DND-41 (cell line): ENCODE data around the gene MARVELD1.
"Not testable (repeated sequence)": the region's sequence is repeated elsewhere in the genome, so short reads cannot be mapped to it uniquely, and the experiment has no call there.

Experiments used
- ATAC-seq: fragments of 200-7000 bp; cut with Tn5 transposase; 3 replicates; pipeline ENCODE4 v1.9.1; 2021; ENCODE audit warnings: low read depth; ENCODE audit not compliant: insufficient read depth
- DNase-seq: peaks from one replicate; pipeline ENCODE4 v3.0.0-alpha.2; 2020
- H2AFZ ChIP-seq: 2 replicates; pipeline ENCODE4 v1.6.0; 2012; ENCODE audit warnings: low read depth, low read length
- H3K27ac ChIP-seq: 2 replicates; pipeline ENCODE4 v1.5.1; 2012; ENCODE audit warnings: low read length, inconsistent platforms
- H3K27me3 ChIP-seq: fragments of 200-600 bp; sonication (generic); 2 replicates; pipeline ENCODE4 v1.6.0; 2012; ENCODE audit warnings: low read length, mild to moderate bottlenecking, inconsistent platforms; ENCODE audit not compliant: insufficient read depth, poor library complexity
- H3K36me3 ChIP-seq: 2 replicates; pipeline ENCODE4 v1.5.1; 2012; ENCODE audit warnings: low read length, inconsistent platforms; ENCODE audit not compliant: insufficient read depth
- H3K4me1 ChIP-seq: 2 replicates; pipeline ENCODE4 v1.5.1; 2012; ENCODE audit warnings: mild to moderate bottlenecking, low read length; ENCODE audit not compliant: insufficient read depth
- H3K4me2 ChIP-seq: 2 replicates; pipeline ENCODE4 v1.6.0; 2012; ENCODE audit warnings: mild to moderate bottlenecking, moderate library complexity, low read length, inconsistent platforms; ENCODE audit not compliant: insufficient read depth
- H3K4me3 ChIP-seq, 2 experiments: fragments of 200-600 bp in 1 of 2; shearing (Covaris generic) in 1 of 2; 2 replicates each; pipeline ENCODE4 v1.5.1; 2012 to 2016; ENCODE audit warnings: inconsistent platforms in 2 of 2, low read length in 2 of 2, mild to moderate bottlenecking in 2 of 2, low read depth in 1 of 2, moderate library complexity in 1 of 2
- H3K79me2 ChIP-seq: 2 replicates; pipeline ENCODE4 v1.6.0; 2012; ENCODE audit warnings: low read length, inconsistent platforms; ENCODE audit not compliant: insufficient read depth
- H3K9ac ChIP-seq: 2 replicates; pipeline ENCODE4 v1.6.0; 2012; ENCODE audit warnings: low read depth, mild to moderate bottlenecking, inconsistent platforms, low read length, moderate library complexity
- H3K9me3 ChIP-seq: 2 replicates; pipeline ENCODE4 v1.5.1; 2012; ENCODE audit warnings: low read length, moderate library complexity, mild to moderate bottlenecking, inconsistent platforms; ENCODE audit not compliant: insufficient read depth, severe bottlenecking
- H4K20me1 ChIP-seq: 2 replicates; pipeline ENCODE4 v1.6.0; 2012; ENCODE audit warnings: low read length; ENCODE audit not compliant: insufficient read depth
- CTCF ChIP-seq: IDR thresholded peaks from 2 replicates; pipeline ENCODE4 v1.5.1; 2012; ENCODE audit warnings: borderline replicate concordance, low read length, moderate library complexity, mild to moderate bottlenecking; ENCODE audit not compliant: poor library complexity, severe bottlenecking; ENCODE audit errors: extremely low read depth
- EZH2 ChIP-seq: IDR thresholded peaks from 3 replicates; pipeline ENCODE4 v1.6.1; 2012; ENCODE audit warnings: borderline replicate concordance, low read depth, mild to moderate bottlenecking, moderate library complexity, low read length, inconsistent platforms; ENCODE audit not compliant: severe bottlenecking

MARVELD1 gene

GRCh38 chr10:97683556-97684367 is 29.8 kb upstream of the MARVELD1 start:
- Histone ChIP-seq H4K20me1 (no peaks in the 10 kb centered on the region), H3K9ac (no peak overlapping the region), H3K27ac (no peak overlapping the region), H3K4me1 (peaks cover 29% of the 10 kb centered on the region), H3K79me2 (no peaks in the 10 kb centered on the region), H2AFZ (no peak overlapping the region), H3K27me3 (no peaks in the 10 kb centered on the region), H3K9me3 (no peaks in the 10 kb centered on the region), H3K4me2 (no peak overlapping the region), H3K36me3 (no peaks in the 10 kb centered on the region), H3K4me3 (no peak overlapping the region)
- ATAC-seq (no peak), DNase-seq (no peak)
- TF ChIP-seq EZH2 (no peak), CTCF (no peak)

GRCh38 chr10:97684368-97684713 is 29.2 kb upstream of the MARVELD1 start:
- not testable (repeated sequence) for H3K4me3 ChIP-seq, H4K20me1 ChIP-seq, H3K79me2 ChIP-seq, H3K9ac ChIP-seq, H2AFZ ChIP-seq, DNase-seq, H3K27ac ChIP-seq, ATAC-seq, H3K9me3 ChIP-seq, H3K27me3 ChIP-seq, H3K36me3 ChIP-seq, H3K4me2 ChIP-seq
- H3K4me1 ChIP-seq: peaks cover 29% of the 10 kb centered on the region

- Histone ChIP-seq H3K79me2 (no peaks in the 10 kb centered on the region), H4K20me1 (no peaks in the 10 kb centered on the region), H3K9me3 (no peaks in the 10 kb centered on the region), H3K4me2 (no peak overlapping the region), H3K36me3 (no peaks in the 10 kb centered on the region), H3K4me1 (peaks cover 29% of the 10 kb centered on the region), H3K4me3 (no peak overlapping the region), H3K27me3 (no peaks in the 10 kb centered on the region), H3K27ac (no peak overlapping the region), H3K9ac (no peak overlapping the region), H2AFZ (no peak overlapping the region)
- TF ChIP-seq CTCF: no peak
- TF ChIP-seq EZH2: no peak
- DNase-seq (no peak), ATAC-seq (no peak)
Observed at GRCh38 chr10:97684866-97685394, 28.6 kb upstream of the MARVELD1 start.

GRCh38 chr10:97685395-97685958 is 28.1 kb upstream of the MARVELD1 start:
- no peaks in the 10 kb centered on the region for H3K79me2 ChIP-seq

More at GRCh38 chr10:97685395-97685958, 28.1 kb upstream of the MARVELD1 start:
- TF ChIP-seq EZH2: no peak
- TF ChIP-seq CTCF: no peak
- H3K4me2 ChIP-seq: peak overlapping the region; percentile 100; the same call in 1 of the 2 replicates
- DNase-seq (no peak), ATAC-seq (no peak)
- no peak overlapping the region for H3K27ac ChIP-seq
- H3K4me1 ChIP-seq: peaks cover 29% of the 10 kb centered on the region
- no peak overlapping the region for H3K9ac ChIP-seq
- H2AFZ ChIP-seq: no peak overlapping the region
- no peaks in the 10 kb centered on the region for H3K9me3 ChIP-seq
- H3K36me3 ChIP-seq: no peaks in the 10 kb centered on the region
- H3K4me3 ChIP-seq: no peak overlapping the region
- no peaks in the 10 kb centered on the region for H3K27me3 ChIP-seq
- no peaks in the 10 kb centered on the region for H4K20me1 ChIP-seq
